Left forelimb (tissue), 1 donor: ENCODE data around the gene NOP56.
"Not testable (repeated sequence)": the region's sequence is repeated elsewhere in the genome, so short reads cannot be mapped to it uniquely, and the experiment has no call there.

Source experiments
- DNase-seq: peaks from one replicate; pipeline ENCODE4 v3.0.0-alpha.2; 2018; ENCODE audit warnings: low spot score

Gene NOP56

GRCh38 chr20:2643708-2644107, 8.7 kb upstream of the NOP56 start:
- no peak for DNase-seq

- no peak for DNase-seq
Observed at GRCh38 chr20:2652724-2653555, 508 bp downstream of the NOP56 start.

GRCh38 chr20:2653556-2654383, 1.3 kb downstream of the NOP56 start:
- DNase-seq: no peak

GRCh38 chr20:2654384-2654822, 2.0 kb downstream of the NOP56 start:
- no peak for DNase-seq

GRCh38 chr20:2654831-2655230, 2.4 kb downstream of the NOP56 start:
- DNase-seq: no peak

GRCh38 chr20:2655331-2656116, 3.1 kb downstream of the NOP56 start:
- no peak for DNase-seq

- DNase-seq: no peak
Observed at GRCh38 chr20:2656471-2657117, 4.2 kb downstream of the NOP56 start.

- DNase-seq: no peak
Observed at GRCh38 chr20:2657241-2657640, 4.8 kb downstream of the NOP56 start.

- no peak for DNase-seq
Observed at GRCh38 chr20:2657674-2658073, 5.2 kb downstream of the NOP56 start.

GRCh38 chr20:2658414-2659354, 6.3 kb downstream of the NOP56 start:
- no peak for DNase-seq

- no peak for DNase-seq
Observed at GRCh38 chr20:2659547-2659946, 7.1 kb downstream of the NOP56 start.

GRCh38 chr20:2663364-2663886, 11.0 kb downstream of the NOP56 start:
- no peak for DNase-seq

- DNase-seq: peak; percentile 97
Observed at GRCh38 chr20:2663887-2664719, 11.7 kb downstream of the NOP56 start, which contains the start of gene IDH3B. IDH3B (minus strand) TSS chr20:2664216; CDS start chr20:2664188, 28 bp downstream.

- no peak for DNase-seq
Observed at GRCh38 chr20:2671977-2672376, 19.5 kb downstream of the NOP56 start.

- no peak for DNase-seq
Observed at GRCh38 chr20:2672446-2672845, 20.0 kb downstream of the NOP56 start.

- DNase-seq: no peak
Observed at GRCh38 chr20:2673453-2673852, 21.0 kb downstream of the NOP56 start.

GRCh38 chr20:2680046-2680445, 27.6 kb downstream of the NOP56 start:
- no peak for DNase-seq

- DNase-seq: not testable (repeated sequence)
Observed at GRCh38 chr20:2682040-2682439, 29.6 kb downstream of the NOP56 start.

- not testable (repeated sequence) for DNase-seq
Observed at GRCh38 chr20:2684817-2685216, 32.4 kb downstream of the NOP56 start.
